GM23248 (cell line): Measurements from ENCODE around the gene APOBEC3A.

Experiments used
- EZH2 ChIP-seq: fragments of 200-600 bp; sonication (generic); IDR thresholded peaks from 2 replicates; pipeline ENCODE4 v1.6.1; 2018; ENCODE audit warnings: antibody characterized with exemption, mild to moderate bottlenecking; ENCODE audit not compliant: insufficient read depth, poor library complexity, severe bottlenecking
- EZH2phosphoT487 ChIP-seq: fragments of 200-600 bp; sonication (generic); IDR thresholded peaks from 2 replicates; pipeline ENCODE4 v1.6.1; 2018; ENCODE audit warnings: antibody characterized with exemption, moderate library complexity, mild to moderate bottlenecking, low read depth; ENCODE audit not compliant: insufficient read depth

- no peak for TF ChIP-seq EZH2phosphoT487
- TF ChIP-seq EZH2, result no peak
Measured at GRCh38 chr22:38938925-38939324, 18.5 kb upstream of the APOBEC3A start.
